Neural cell (in vitro differentiated cells): ENCODE results near the gene NLRP5. TPM values are rescaled to one million over a fixed set of nuclear protein-coding genes. Genes with fewer than 3 reads are reported as not detected.

ENCODE experiments used
- H2AFZ ChIP-seq: fragments of 200-600, 300-800 bp; sonication (generic), shearing (Covaris generic); 2 replicates; pipeline ENCODE4 v1.6.0; 2014; ENCODE audit warnings: low read depth, mild to moderate bottlenecking, antibody characterized with exemption, low read length, moderate library complexity
- H3F3A ChIP-seq: fragments of 200-600 bp; shearing (Covaris generic); 2 replicates; pipeline ENCODE4 v1.6.1; 2016; ENCODE audit warnings: mild to moderate bottlenecking, moderate library complexity, mixed read lengths, antibody characterized with exemption, low read length; ENCODE audit not compliant: insufficient read depth, poor library complexity, severe bottlenecking
- H3K27ac ChIP-seq: fragments of 200-600, 300-800 bp; sonication (generic), shearing (Covaris generic); 2 replicates; pipeline ENCODE4 v1.5.1; 2014; ENCODE audit warnings: mild to moderate bottlenecking, low read length, moderate library complexity
- H3K27me3 ChIP-seq: fragments of 300-800, 200-600 bp; sonication (generic), shearing (Covaris generic); 2 replicates; pipeline ENCODE4 v1.6.0; 2014; ENCODE audit warnings: mild to moderate bottlenecking, low read depth, low read length, moderate library complexity; ENCODE audit not compliant: insufficient read depth
- H3K36me3 ChIP-seq: fragments of 300-800, 200-600 bp; sonication (generic), shearing (Covaris generic); 2 replicates; pipeline ENCODE4 v1.5.1; 2014; ENCODE audit warnings: mild to moderate bottlenecking, antibody characterized with exemption, low read length, moderate library complexity; ENCODE audit not compliant: insufficient read depth
- H3K4me2 ChIP-seq: fragments of 300-800, 200-600 bp; sonication (generic), shearing (Covaris generic); 2 replicates; pipeline ENCODE4 v1.6.0; 2014; ENCODE audit warnings: mild to moderate bottlenecking, low read length
- H3K4me3 ChIP-seq: fragments of 300-800, 200-600 bp; sonication (generic), shearing (Covaris generic); 2 replicates; pipeline ENCODE4 v1.5.1; 2014; ENCODE audit warnings: mild to moderate bottlenecking, low read length, moderate library complexity
- H3K79me2 ChIP-seq: fragments of 200-600 bp; shearing (Covaris generic); replicated peaks from 2 replicates; pipeline ENCODE4 v1.6.0; 2014; ENCODE audit warnings: mild to moderate bottlenecking, low read length, moderate library complexity; ENCODE audit not compliant: insufficient read depth
- H3K9ac ChIP-seq: fragments of 300-800, 200-600 bp; sonication (generic), shearing (Covaris generic); 2 replicates; pipeline ENCODE4 v1.6.1; 2016; ENCODE audit warnings: mild to moderate bottlenecking, low read length, mixed read lengths
- H3K9me2 ChIP-seq: fragments of 200-600 bp; shearing (Covaris generic); 2 replicates; pipeline ENCODE4 v1.6.1; 2016; ENCODE audit warnings: mild to moderate bottlenecking, low read length, mixed read lengths; ENCODE audit not compliant: insufficient read depth
- H3K9me3 ChIP-seq: fragments of 200-600, 300-800 bp; sonication (generic), shearing (Covaris generic); 2 replicates; pipeline ENCODE4 v1.6.1; 2016; ENCODE audit warnings: mild to moderate bottlenecking, mixed run types, low read length, moderate library complexity, mixed read lengths
- H4K20me1 ChIP-seq: fragments of 200-600 bp; shearing (Covaris generic); 2 replicates; pipeline ENCODE4 v1.6.1; 2016; ENCODE audit warnings: mild to moderate bottlenecking, mixed run types; ENCODE audit not compliant: insufficient read depth
- CTCF ChIP-seq: fragments of 450-650 bp; IDR thresholded peaks from 2 replicates; pipeline ENCODE4 v1.5.1; 2014; ENCODE audit warnings: antibody characterized with exemption, mild to moderate bottlenecking, moderate library complexity; ENCODE audit not compliant: poor library complexity, severe bottlenecking
- EP300 ChIP-seq: fragments of 450-650 bp; conservative IDR thresholded peaks from 2 replicates; pipeline ENCODE4 v1.6.1; 2014; ENCODE audit warnings: antibody characterized with exemption, mild to moderate bottlenecking, moderate library complexity; ENCODE audit not compliant: poor library complexity, severe bottlenecking
- EZH2 ChIP-seq: fragments of 200-600, 300-800 bp; shearing (Covaris generic), sonication (generic); IDR thresholded peaks from 2 replicates; pipeline ENCODE4 v1.6.1; 2014; ENCODE audit warnings: antibody characterized with exemption, low read length, borderline replicate concordance, mild to moderate bottlenecking; ENCODE audit not compliant: insufficient read depth, poor library complexity, severe bottlenecking
- MXI1 ChIP-seq: fragments of 450-650 bp; conservative IDR thresholded peaks from 2 replicates; pipeline ENCODE4 v1.6.1; 2014; ENCODE audit warnings: antibody characterized with exemption, mild to moderate bottlenecking; ENCODE audit not compliant: poor library complexity, severe bottlenecking
- POLR2AphosphoS5 ChIP-seq: IDR thresholded peaks from 2 replicates; pipeline ENCODE4 v1.6.1; 2012
- RAD21 ChIP-seq: fragments of 450-650 bp; conservative IDR thresholded peaks from 2 replicates; pipeline ENCODE4 v1.6.1; 2014; ENCODE audit warnings: antibody characterized with exemption, mild to moderate bottlenecking, moderate library complexity
- REST ChIP-seq: IDR thresholded peaks from 2 replicates; pipeline ENCODE4 v1.6.1; 2012; ENCODE audit warnings: borderline replicate concordance
- SMC3 ChIP-seq: fragments of 450-650 bp; conservative IDR thresholded peaks from 2 replicates; pipeline ENCODE4 v1.6.1; 2014; ENCODE audit warnings: antibody characterized with exemption, mild to moderate bottlenecking, moderate library complexity; ENCODE audit not compliant: poor library complexity
- TAF1 ChIP-seq: IDR thresholded peaks from 2 replicates; pipeline ENCODE4 v1.6.1; 2012; ENCODE audit warnings: low read depth
- polyA plus RNA-seq: library from polyadenylated mRNA; depleted of rRNA; stranded (reverse); fragments of >200 nt; gene quantifications from 2 replicates; pipeline ENCODE4 v1.2.3, GENCODE V29; 2014

NLRP5 gene
- polyA plus RNA-seq, 1 donor from 2014 or later, result not detected

GRCh38 chr19:56088497-56089215, 102.1 kb downstream of the NLRP5 start:
- H3K27ac ChIP-seq, result no peak overlapping the region
- H3K4me3 ChIP-seq, result no peak overlapping the region
- H4K20me1 ChIP-seq, result no peaks in the 10 kb centered on the region
- H3K79me2 ChIP-seq, result no peaks in the 10 kb centered on the region
- H3F3A ChIP-seq, result no peaks in the 10 kb centered on the region
- no peak overlapping the region for H3K4me2 ChIP-seq
- peaks cover 13% of the 10 kb centered on the region for H3K9me3 ChIP-seq
- no peaks in the 10 kb centered on the region for H3K9me2 ChIP-seq
- H3K27me3 ChIP-seq, result no peaks in the 10 kb centered on the region
- H2AFZ ChIP-seq, result no peak overlapping the region
- H3K36me3 ChIP-seq, result no peaks in the 10 kb centered on the region
- no peak for TF ChIP-seq TAF1
- TF ChIP-seq SMC3, result no peak
- no peak for TF ChIP-seq RAD21
- TF ChIP-seq CTCF, result no peak
- TF ChIP-seq POLR2AphosphoS5, result no peak
- no peak for TF ChIP-seq REST
- no peak for TF ChIP-seq EP300
- no peak overlapping the region for H3K9ac ChIP-seq

GRCh38 chr19:56089344-56089743, 102.8 kb downstream of the NLRP5 start:
- Histone ChIP-seq H3K9me3 (peaks cover 13% of the 10 kb centered on the region), H3K79me2 (no peaks in the 10 kb centered on the region), H4K20me1 (no peaks in the 10 kb centered on the region), H3K9ac (no peak overlapping the region), H3K27me3 (no peaks in the 10 kb centered on the region), H3K4me3 (no peak overlapping the region), H3K4me2 (no peak overlapping the region), H3K27ac (no peak overlapping the region), H3K36me3 (no peaks in the 10 kb centered on the region), H2AFZ (no peak overlapping the region), H3F3A (no peaks in the 10 kb centered on the region), H3K9me2 (no peaks in the 10 kb centered on the region)
- no peak for TF ChIP-seq EZH2
- no peak for TF ChIP-seq EP300
- no peak for TF ChIP-seq MXI1
- no peak for TF ChIP-seq SMC3
- TF ChIP-seq CTCF, result no peak
- no peak for TF ChIP-seq POLR2AphosphoS5
- TF ChIP-seq TAF1, result no peak
